Left colon (tissue), 2 donors: Measurements from ENCODE around the gene FBLIM1. TPM values are rescaled to one million over a fixed set of nuclear protein-coding genes. Genes with fewer than 3 reads are reported as not detected.

Experiments used
- ATAC-seq: fragments of 200-7000 bp; cut with Tn5 transposase; one replicate; pipeline ENCODE4 v1.9.1; 2020; ENCODE audit warnings: mild to moderate bottlenecking, moderate library complexity
- DNase-seq, 2 donors: peaks; one replicate each; pipeline ENCODE4 v3.0.0-alpha.2; 2020
- intact Hi-C, 2 donors: fragments of 100-400 bp; cut with DNase I in 1 of 2; cut with micrococcal nuclease in 1 of 2; formaldehyde crosslinking; loops; one replicate each; pipeline versions ENCODE4 v1.11.2 to v1.14.0; 2022; cut with DNase I, micrococcal nuclease
- long read RNA-seq: library from polyadenylated mRNA; unstranded; transcript quantifications from one replicate; pipeline ENCODE4 v2.0.0, GENCODE V29; 2021
- total RNA-seq, 2 donors: library from RNA; stranded (reverse); fragmentation: NEBNext Ultra II Directional; extraction: Animal tissue kit (Norgen Biotek cat#: 25700); gene quantifications; one replicate each; pipeline ENCODE4 v1.2.1, GENCODE V29; 2021
- donor health status: DM: no; HTN: no; CAD: no.
- donor health status: DM: yes; HTN: yes; CAD: no.

Gene FBLIM1
- 100 to 1,000 TPM; 275 to 294 TPM for total RNA-seq
- long read RNA-seq, partial matches to known transcripts = 48 of 124 reads
- long read RNA-seq, other reads (novel, unspliced or antisense) = 69 of 124 reads

DNA sequence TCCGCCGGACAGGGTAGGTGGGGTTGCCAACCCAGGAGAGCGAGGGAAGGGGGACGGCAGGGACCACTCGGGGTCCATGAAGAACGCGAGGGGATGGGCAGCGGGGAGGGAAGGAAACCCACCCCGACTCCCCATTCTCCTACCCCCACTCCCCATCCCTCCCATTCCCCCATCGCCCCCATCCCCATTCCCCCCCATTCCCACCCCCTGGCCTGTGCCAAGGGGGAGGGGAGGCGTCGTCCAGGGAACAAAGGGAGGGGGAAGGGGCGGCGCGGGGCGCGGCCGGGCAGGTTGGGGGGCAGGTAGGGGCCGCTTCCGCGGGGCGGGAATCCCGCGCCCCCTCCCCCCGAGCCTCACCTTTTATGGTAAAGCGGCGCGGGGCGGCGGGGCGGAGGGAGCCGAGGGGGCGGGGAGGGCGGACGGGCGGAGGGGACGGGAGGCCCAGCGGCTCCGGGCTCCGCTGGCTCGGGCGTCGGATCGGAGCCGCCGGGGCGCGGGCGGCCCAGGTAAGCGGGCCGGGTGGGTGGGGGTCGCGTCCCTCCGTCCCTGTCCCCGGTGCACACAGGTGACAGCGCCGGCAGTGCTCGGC lies at the start of gene FBLIM1:
FBLIM1 (plus strand) TSS at position 453 of the 589 bp plus-strand sequence. CDS start 6,189 bp downstream, outside the sequence.
- peak; percentile 6 for ATAC-seq
- peak in 1 of 2 donors; percentile 63 for DNase-seq
- intact Hi-C loops = no loop called here

- intact Hi-C loops = no loop called here
- DNase-seq = no peak
- no peak for ATAC-seq
Measured at GRCh38 chr1:15709226-15709625, 49.4 kb upstream of the FBLIM1 start.

DNA sequence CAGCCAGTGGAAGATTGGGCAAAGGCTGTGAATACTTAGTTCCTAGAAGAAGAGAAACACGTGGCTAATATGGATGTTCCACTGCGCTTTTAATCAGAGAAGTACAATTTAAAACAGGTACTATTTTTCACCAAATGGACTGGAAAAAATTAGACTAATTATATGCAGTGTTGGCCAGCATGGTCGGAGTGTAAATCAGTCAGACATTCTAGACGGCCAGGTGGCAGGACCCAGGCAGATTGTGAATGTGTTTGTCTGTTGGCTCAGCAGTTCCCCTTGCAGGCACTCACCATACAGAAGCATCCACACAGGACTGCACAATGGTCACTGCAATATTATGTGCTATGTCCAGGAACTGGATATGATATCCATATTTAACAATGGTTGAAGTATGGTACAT lies 46.4 kb upstream of the FBLIM1 start:
- DNase-seq = no peak
- intact Hi-C loops = no loop called here
- ATAC-seq = no peak

DNA sequence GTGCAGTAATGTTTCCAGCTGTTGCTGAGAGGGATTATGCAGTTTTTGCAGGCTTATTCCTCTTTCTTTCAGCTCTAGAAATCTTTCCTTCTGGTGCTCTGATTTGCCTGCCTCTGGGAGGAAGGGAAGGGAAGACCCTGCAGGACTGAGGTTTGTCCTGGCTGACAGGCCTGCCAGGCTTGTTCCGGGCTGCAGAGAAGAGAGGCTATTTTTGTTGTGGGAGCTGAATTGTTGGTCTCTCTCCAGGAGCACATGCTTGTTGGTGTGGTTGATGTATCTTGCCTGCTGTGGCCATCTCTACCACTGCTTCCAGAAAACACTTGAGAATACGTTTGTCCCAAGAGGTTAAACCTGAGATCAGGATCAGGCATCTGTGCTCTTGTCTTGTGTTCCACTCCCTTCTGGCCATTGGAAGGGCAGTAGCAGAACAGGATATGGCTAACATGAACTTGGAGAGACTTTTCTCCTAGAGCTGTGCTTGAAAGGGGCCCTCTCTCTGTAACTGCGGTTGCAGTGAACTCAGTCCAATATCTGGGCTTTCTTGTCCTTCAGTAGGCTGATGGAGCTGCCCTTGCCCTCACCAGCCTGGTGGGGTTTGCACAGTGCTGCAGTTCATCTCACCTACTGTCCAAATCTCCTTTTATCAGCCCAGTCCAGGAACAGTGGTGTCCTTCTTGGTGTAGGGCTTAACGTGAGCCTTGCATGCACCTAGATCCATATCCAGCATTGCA lies 44.0 kb upstream of the FBLIM1 start:
- no peak for ATAC-seq
- DNase-seq = no peak
- intact Hi-C loops = no loop called here

DNA sequence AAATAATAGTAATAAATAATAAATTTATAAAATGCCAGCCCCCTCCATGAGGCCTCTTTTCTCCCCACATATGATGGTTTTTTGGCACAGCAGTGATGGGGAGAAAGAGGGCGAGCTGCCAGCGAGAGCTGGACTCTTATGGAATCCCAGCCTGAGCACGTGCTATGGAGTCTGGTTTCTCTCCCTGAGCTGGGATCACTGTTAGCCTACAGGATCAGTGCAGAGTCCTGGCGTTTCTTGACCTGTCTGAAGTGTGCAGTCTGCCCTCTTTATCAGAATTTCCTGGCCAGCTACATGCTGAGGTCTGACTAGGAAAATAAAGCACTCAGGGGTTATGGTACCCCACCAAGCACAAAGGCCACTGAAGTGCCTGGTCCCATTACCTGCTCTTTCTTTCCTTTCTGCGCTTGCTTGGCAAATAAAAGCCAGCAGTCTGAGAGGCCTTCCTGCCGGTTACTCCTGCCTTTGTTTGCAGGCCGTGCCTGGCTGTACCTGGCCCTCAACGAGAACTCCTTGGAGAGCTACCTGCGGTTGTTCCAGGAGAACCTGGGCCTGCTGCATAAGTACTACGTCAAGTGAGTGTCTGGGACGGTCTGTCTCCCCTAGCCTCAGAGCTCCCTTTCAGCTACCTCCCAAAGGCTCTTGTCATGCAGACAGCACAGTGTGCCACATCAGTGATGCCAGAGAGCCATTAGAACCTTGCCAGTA lies 41.0 kb upstream of the FBLIM1 start:
- no peak for ATAC-seq
- DNase-seq = no peak
- intact Hi-C loops = no loop called here

- DNase-seq = no peak
Measured at GRCh38 chr1:15718199-15718601, 40.4 kb upstream of the FBLIM1 start.

GRCh38 chr1:15719381-15720120 lies 39.0 kb upstream of the FBLIM1 start:
- DNase-seq (no peak), ATAC-seq (no peak)
- intact Hi-C loops = no loop called here

More at GRCh38 chr1:15718199-15718601, 40.4 kb upstream of the FBLIM1 start:
- ATAC-seq = no peak
- intact Hi-C loops = no loop called here

DNA sequence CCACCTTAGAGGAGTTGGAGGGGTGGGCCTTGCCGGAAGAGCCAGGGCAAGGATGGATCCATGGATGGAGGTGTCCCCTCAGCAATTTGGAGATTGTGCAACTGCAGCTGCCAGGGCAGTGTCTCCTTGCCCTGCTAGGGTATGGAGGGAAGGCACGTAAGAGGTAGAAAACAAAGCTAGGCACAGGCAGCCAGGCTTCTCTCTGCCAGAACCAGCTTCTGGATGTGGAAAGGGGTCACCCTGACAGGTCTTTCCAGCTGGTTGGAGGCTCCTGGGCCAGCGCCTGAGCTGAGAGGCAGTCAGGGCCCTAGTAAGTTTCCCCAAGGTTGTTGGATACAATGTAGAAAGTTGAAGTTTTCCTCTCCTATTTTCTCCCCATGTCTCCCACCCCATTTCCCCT lies 37.7 kb upstream of the FBLIM1 start:
- ATAC-seq (no peak), DNase-seq (no peak)
- intact Hi-C loops = no loop called here

- intact Hi-C loops = no loop called here
- no peak for ATAC-seq
- no peak for DNase-seq
Measured at GRCh38 chr1:15722411-15722810, 36.2 kb upstream of the FBLIM1 start.

DNA sequence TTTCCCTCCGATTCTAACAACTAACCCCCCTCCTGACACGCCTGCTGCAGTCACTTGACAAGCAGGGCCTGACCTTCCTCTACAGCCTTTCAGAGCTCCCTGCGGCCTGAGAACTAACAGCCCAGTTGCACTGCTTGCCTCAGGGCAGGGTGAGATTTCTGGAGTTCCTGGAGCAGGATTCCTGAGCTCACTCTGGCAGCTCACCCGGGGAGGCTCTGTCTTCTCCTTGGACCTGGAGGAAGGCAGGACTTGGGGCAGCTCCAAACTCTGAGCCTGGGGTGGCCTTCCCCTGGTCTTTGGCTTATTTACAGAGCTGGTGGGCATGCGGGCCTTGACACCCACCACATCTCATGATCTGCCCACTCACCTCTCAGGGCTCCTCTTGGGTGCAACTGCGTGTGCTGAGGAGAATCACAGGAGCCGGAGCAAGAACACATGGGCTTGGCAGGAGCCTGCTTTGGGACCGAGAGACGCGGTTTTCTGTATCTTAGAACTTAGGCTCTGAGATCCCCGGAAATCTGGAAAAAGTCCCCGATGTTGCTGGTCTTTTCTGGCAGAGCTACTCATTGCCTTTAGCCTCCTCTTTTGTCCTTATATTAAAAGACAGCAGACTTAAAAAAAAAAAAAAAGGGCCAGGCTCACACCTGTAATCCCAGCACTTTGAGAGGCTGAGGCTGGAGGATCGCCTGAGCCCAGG lies 35.6 kb upstream of the FBLIM1 start:
- ATAC-seq = no peak
- intact Hi-C loops = no loop called here
- DNase-seq = no peak

- intact Hi-C loops = no loop called here
- no peak for DNase-seq
- no peak for ATAC-seq
Measured at GRCh38 chr1:15723631-15724246, 34.9 kb upstream of the FBLIM1 start.

DNA sequence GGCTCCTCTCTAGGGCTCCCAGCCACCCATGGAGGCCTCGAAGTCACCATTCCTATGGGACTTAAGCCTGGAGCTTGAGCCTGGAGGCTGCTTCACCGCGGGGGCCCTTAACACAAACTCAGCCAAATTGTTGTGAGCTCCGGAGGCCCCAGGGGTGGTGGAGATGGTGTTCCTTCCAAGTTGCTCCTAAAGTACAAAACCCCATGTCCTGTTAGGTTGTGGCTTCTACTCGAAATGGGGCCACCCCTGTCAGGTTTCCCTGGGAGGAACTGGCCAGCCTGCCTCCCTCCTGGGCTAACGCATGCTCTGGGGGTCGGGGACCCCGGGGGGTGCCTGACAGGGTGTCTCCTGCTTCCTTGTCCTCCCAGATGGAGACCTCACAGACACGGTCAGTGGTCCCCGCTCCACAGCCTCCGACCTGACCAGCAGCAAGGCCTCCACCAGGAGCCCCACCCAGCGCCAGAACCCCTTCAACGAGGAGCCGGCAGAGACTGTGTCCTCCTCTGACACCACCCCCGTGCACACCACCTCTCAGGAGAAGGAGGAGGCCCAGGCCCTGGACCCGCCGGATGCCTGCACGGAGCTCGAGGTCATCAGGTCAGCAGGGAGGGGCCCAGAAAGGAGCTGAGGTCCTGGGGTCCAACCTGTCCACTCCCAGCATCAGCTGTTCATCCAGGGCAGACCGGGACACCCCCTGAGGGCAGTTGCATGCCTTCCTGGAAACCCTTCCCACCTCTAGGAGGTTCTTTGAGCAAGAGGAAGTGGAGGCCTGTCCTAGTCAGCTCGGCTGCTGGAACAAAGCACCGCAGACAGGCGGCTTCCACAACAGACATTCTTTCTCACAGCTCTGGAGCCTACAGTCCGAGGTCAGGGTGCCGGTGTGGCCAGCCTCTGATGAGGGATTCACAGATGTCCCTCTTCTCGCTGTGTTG lies 33.4 kb upstream of the FBLIM1 start:
- intact Hi-C loops = no loop called here
- ATAC-seq (no peak), DNase-seq (no peak)

DNA sequence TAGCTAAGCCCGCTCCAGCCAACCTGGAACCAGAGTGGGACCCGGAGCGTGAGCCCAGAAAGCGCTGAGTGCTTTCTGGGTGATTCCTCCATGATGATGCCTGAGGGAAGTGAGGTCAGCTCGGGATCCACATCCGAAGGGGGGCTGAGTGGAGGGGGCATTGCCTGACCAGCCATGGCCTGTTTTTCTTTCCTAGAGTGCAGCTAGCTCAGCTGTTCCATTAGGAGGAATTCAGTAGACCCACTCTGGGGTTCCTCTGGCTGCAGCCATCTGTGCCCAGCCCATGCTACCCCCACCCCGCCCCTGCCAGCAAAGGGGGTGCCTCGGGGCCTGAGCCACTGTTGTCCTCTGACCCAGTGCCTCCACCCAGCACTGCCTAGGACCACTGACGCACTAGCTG lies 32.1 kb upstream of the FBLIM1 start:
- intact Hi-C loops = no loop called here
- DNase-seq (no peak), ATAC-seq (no peak)

GRCh38 chr1:15727021-15727420 lies 31.6 kb upstream of the FBLIM1 start:
- no peak for DNase-seq
- intact Hi-C loops = no loop called here
- ATAC-seq = no peak

- DNase-seq (no peak), ATAC-seq (no peak)
- intact Hi-C loops = no loop called here
Measured at GRCh38 chr1:15727424-15727823, 31.2 kb upstream of the FBLIM1 start.

GRCh38 chr1:15727866-15728534 lies 30.6 kb upstream of the FBLIM1 start:
- no peak for DNase-seq
- ATAC-seq = no peak
- intact Hi-C loops = no loop called here
